Occipital lobe (tissue), 2 donors: ENCODE data around the gene CD7. TPM values are rescaled to one million over a fixed set of nuclear protein-coding genes. Genes with fewer than 3 reads are reported as not detected.

ENCODE experiments used
- DNase-seq: peaks from one replicate; lab custom pipeline; 2025; lab: John Stamatoyannopoulos, UW
- total RNA-seq: library from RNA; depleted of rRNA; stranded (reverse); fragments of >200 nt; gene quantifications from one replicate; pipeline ENCODE4 v1.2.3, GENCODE V29; 2014

The CD7 gene
- total RNA-seq, 1 donor from 2014 or later: not detected

GRCh38 chr17:82346342-82347300, 29.2 kb upstream of the CD7 start:
- DNase-seq: no peak

- no peak for DNase-seq
Observed at GRCh38 chr17:82345151-82345976, 28.0 kb upstream of the CD7 start.

GRCh38 chr17:82344175-82344907, 26.9 kb upstream of the CD7 start:
- no peak for DNase-seq

GRCh38 chr17:82343560-82343959, 26.2 kb upstream of the CD7 start:
- no peak for DNase-seq

GRCh38 chr17:82342361-82343079, 25.1 kb upstream of the CD7 start:
- DNase-seq: no peak

- no peak for DNase-seq
Observed at GRCh38 chr17:82339634-82340580, 22.5 kb upstream of the CD7 start.

- DNase-seq: peak; percentile 16
Observed at GRCh38 chr17:82338858-82339633, 21.6 kb upstream of the CD7 start.

- no peak for DNase-seq
Observed at GRCh38 chr17:82334622-82335394, 17.4 kb upstream of the CD7 start.

GRCh38 chr17:82334204-82334621, 16.8 kb upstream of the CD7 start:
- DNase-seq: no peak

- DNase-seq: no peak
Observed at GRCh38 chr17:82333279-82334171, 16.1 kb upstream of the CD7 start, which contains the start of gene SECTM1. SECTM1 (minus strand) TSS chr17:82333766; CDS start chr17:82327240, 6,526 bp downstream.

GRCh38 chr17:82332669-82333278, 15.4 kb upstream of the CD7 start:
- no peak for DNase-seq

GRCh38 chr17:82331345-82331939, 14.0 kb upstream of the CD7 start:
- no peak for DNase-seq

- DNase-seq: no peak
Observed at GRCh38 chr17:82330322-82331239, 13.2 kb upstream of the CD7 start.

GRCh38 chr17:82329683-82330321, 12.4 kb upstream of the CD7 start:
- DNase-seq: no peak
